DOHH2 (cell line): ENCODE data around the gene SOD3.

Experiments used
- EZH2phosphoT487 ChIP-seq: fragments of 200-600 bp; sonication (generic); IDR thresholded peaks from 2 replicates; pipeline ENCODE4 v1.6.1; 2017; ENCODE audit warnings: borderline replicate concordance, mild to moderate bottlenecking, antibody characterized with exemption, low read length, moderate library complexity, mixed read lengths
- TF ChIP-seq, protein P1 (sequence below): fragments of 200-600 bp; sonication (generic); IDR thresholded peaks from one replicate; pipeline ENCODE4 v1.5.1; 2014; ENCODE audit warnings: antibody characterized with exemption, mild to moderate bottlenecking, low read depth, low read length; ENCODE audit not compliant: poor library complexity, severe bottlenecking

DNA sequence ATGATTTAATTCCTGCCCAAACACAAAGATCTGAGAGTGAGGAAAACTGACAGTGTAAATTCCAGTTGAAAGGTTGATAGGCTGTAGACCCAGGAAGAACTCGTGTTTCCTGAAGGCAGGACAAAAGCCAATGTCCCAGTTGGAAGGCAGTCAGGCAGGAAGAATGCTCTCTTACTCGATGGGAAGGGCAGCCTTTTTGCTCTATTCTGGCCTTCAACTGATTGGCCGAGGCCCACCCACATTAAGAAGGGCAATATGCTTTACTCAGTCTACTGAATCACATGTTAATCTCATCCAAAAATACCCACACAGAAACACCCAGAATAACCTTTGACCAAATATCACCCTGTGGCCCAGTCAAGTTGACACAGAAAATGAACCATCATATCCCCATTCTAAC is 45.3 kb upstream of the SOD3 start:
- TF ChIP-seq, protein P1, sequence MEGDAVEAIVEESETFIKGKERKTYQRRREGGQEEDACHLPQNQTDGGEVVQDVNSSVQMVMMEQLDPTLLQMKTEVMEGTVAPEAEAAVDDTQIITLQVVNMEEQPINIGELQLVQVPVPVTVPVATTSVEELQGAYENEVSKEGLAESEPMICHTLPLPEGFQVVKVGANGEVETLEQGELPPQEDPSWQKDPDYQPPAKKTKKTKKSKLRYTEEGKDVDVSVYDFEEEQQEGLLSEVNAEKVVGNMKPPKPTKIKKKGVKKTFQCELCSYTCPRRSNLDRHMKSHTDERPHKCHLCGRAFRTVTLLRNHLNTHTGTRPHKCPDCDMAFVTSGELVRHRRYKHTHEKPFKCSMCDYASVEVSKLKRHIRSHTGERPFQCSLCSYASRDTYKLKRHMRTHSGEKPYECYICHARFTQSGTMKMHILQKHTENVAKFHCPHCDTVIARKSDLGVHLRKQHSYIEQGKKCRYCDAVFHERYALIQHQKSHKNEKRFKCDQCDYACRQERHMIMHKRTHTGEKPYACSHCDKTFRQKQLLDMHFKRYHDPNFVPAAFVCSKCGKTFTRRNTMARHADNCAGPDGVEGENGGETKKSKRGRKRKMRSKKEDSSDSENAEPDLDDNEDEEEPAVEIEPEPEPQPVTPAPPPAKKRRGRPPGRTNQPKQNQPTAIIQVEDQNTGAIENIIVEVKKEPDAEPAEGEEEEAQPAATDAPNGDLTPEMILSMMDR = no peak
- TF ChIP-seq EZH2phosphoT487 = no peak
